GM12891 (cell line): ENCODE results near the gene ZBTB7A.

Source experiments
- POLR2AphosphoS5 ChIP-seq: IDR thresholded peaks from 2 replicates; pipeline ENCODE4 v1.6.1; 2011; ENCODE audit warnings: low read depth, low read length, control low read depth
- TAF1 ChIP-seq: IDR thresholded peaks from 2 replicates; pipeline ENCODE4 v1.6.1; 2011; ENCODE audit warnings: low read depth, low read length, control low read depth

DNA sequence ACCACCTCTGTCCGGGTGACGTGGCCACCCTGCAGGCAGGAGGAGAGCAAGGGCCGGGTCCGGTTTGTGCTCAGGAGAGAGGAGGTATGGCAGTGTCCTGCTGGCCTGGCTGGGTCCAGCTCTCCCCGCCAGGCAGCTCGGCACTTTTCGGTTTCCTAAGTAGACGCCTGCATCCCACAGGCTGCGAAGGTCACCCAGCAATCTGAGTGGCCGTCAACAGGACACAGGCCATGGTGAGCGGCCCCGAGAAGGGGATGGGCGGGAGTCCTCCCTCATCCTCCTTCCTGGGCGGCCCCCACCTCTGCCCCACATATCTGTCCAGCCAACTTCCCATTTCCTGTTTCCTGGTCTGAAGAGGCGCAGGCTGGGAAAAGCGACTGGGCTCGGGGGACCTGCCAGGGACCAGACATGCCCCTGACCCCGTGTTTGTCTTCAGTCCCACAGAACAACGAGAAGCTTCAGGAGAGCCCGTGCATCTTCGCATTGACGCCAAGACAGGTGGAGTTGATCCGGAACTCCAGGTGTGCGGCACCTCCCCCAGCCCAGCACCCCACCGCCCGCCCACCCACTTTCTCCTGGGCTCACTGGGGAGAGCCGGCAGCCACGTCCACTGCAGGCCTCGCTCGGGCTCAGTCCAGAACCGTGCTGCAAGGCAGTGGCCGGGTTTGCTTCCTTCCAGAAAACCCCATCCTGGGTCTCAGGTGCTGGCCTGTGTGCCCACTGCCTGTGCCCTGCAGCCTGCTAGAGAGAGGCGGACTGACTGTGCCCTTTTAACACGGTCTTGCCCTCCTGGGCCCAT is 42.9 kb downstream of the ZBTB7A start:
- no peak for TF ChIP-seq TAF1
- TF ChIP-seq POLR2AphosphoS5 = no peak
